ENCODE results near the gene DNM3.

DNA sequence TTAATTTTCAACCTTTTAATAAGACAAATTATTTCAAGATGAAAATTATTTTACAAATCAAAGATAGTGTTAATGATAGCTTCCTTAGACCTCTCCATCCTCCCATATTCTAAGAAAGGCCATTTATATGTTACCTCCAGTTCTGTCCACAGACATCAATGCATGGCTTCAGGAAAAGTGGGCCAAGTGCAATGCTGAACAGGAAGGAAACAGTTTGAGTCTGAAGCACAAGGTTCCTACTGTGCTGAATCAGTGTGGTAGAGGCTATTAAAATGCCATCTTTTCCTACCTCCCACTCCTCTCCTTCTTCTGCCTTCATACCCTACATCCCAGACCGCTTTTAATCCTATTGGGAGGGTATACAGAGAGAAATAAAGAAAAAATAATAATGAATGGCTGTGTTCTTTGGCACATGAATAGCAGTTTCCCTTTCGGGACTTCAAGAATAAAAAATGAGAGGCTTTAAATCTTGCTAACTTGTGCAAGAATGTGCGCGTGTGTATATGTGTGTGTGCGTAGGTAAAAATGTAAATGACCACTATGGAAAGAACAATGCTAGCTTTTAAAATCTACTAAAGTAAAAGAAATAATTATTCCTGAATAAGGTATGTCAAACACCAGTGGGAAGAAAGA lies 516.6 kb downstream of the DNM3 start:
- TF ChIP-seq, protein P1, sequence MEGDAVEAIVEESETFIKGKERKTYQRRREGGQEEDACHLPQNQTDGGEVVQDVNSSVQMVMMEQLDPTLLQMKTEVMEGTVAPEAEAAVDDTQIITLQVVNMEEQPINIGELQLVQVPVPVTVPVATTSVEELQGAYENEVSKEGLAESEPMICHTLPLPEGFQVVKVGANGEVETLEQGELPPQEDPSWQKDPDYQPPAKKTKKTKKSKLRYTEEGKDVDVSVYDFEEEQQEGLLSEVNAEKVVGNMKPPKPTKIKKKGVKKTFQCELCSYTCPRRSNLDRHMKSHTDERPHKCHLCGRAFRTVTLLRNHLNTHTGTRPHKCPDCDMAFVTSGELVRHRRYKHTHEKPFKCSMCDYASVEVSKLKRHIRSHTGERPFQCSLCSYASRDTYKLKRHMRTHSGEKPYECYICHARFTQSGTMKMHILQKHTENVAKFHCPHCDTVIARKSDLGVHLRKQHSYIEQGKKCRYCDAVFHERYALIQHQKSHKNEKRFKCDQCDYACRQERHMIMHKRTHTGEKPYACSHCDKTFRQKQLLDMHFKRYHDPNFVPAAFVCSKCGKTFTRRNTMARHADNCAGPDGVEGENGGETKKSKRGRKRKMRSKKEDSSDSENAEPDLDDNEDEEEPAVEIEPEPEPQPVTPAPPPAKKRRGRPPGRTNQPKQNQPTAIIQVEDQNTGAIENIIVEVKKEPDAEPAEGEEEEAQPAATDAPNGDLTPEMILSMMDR (IDR thresholded peaks at IDR 0.05; ENCODE audit: insufficient read depth, low read depth, low read length): no peak
- no peak for TF ChIP-seq EZH2 (IDR thresholded peaks at IDR 0.05; ENCODE audit: insufficient read depth, low read length)
